ENCODE measurements around the gene VPS16.
"Not testable (repeated sequence)": the region's sequence is repeated elsewhere in the genome, so short reads cannot be mapped to it uniquely, and the experiment has no call there.

VPS16 gene

GRCh38 chr20:2807019-2807418 lies 33.5 kb upstream of the VPS16 start:
- DNase-seq = no peak

GRCh38 chr20:2807929-2808328 lies 32.6 kb upstream of the VPS16 start:
- DNase-seq = not testable (repeated sequence)

- DNase-seq = no peak
Observed at GRCh38 chr20:2809690-2810089, 30.9 kb upstream of the VPS16 start.

GRCh38 chr20:2812189-2812588 lies 28.4 kb upstream of the VPS16 start:
- DNase-seq = no peak

- DNase-seq = no peak
Observed at GRCh38 chr20:2814076-2814475, 26.5 kb upstream of the VPS16 start.

GRCh38 chr20:2814587-2815051 lies 25.9 kb upstream of the VPS16 start, which contains the start of gene C20orf141:
C20orf141 (plus strand) TSS chr20:2814987; CDS start chr20:2815185, 198 bp downstream.
- no peak for DNase-seq

GRCh38 chr20:2815242-2815900 lies 25.2 kb upstream of the VPS16 start:
- DNase-seq = no peak

- DNase-seq = no peak
Observed at GRCh38 chr20:2816030-2816582, 24.4 kb upstream of the VPS16 start, which contains the start of gene TMEM239. TMEM239 (plus strand) TSS chr20:2816364; CDS start chr20:2816555, 191 bp downstream.

GRCh38 chr20:2816583-2817340 lies 23.8 kb upstream of the VPS16 start:
- no peak for DNase-seq

- DNase-seq = no peak
Observed at GRCh38 chr20:2817341-2817726, 23.2 kb upstream of the VPS16 start.

- DNase-seq = no peak
Observed at GRCh38 chr20:2817891-2818595, 22.5 kb upstream of the VPS16 start.

- no peak for DNase-seq
Observed at GRCh38 chr20:2820084-2820895, 20.3 kb upstream of the VPS16 start.

- no peak for DNase-seq
Observed at GRCh38 chr20:2820896-2821869, 19.4 kb upstream of the VPS16 start.

GRCh38 chr20:2822073-2822472 lies 18.5 kb upstream of the VPS16 start:
- DNase-seq = no peak

GRCh38 chr20:2825761-2826160 lies 14.8 kb upstream of the VPS16 start:
- DNase-seq = no peak

GRCh38 chr20:2826655-2827054 lies 13.9 kb upstream of the VPS16 start:
- DNase-seq = no peak

GRCh38 chr20:2829376-2829775 lies 11.2 kb upstream of the VPS16 start:
- no peak for DNase-seq

- DNase-seq = not testable (repeated sequence)
Observed at GRCh38 chr20:2831206-2831605, 9.3 kb upstream of the VPS16 start.

GRCh38 chr20:2833761-2834160 lies 6.8 kb upstream of the VPS16 start:
- DNase-seq = peak; percentile 54 to 68

- DNase-seq = peak in 1 of 2 donors; percentile 14
Observed at GRCh38 chr20:2834401-2835110, 6.0 kb upstream of the VPS16 start.

Data from inflammatory macrophage (primary cell).